Natural killer cell (primary cell): ENCODE data around the gene HPF1. TPM values are rescaled to one million over a fixed set of nuclear protein-coding genes. Genes with fewer than 3 reads are reported as not detected.
A peak's percentile ranks its signal among the peaks of the same experiment; 100 is the strongest.

Experiments used
- ATAC-seq, 3 donors: fragments of 150-1000 bp in 2 of 3; fragments of 200-7000 bp in 1 of 3; cut with Tn5 transposase; 1 replicate in 1 of 3; 2 replicates in 2 of 3; pipeline ENCODE4 v1.10.0; 2021; ENCODE audit warnings: mild to moderate bottlenecking in 2 of 3, moderate library complexity in 2 of 3
- DNase-seq, 2 donors: peaks; one replicate each; pipeline versions ENCODE4 v3.0.0 to v3.0.0-alpha.2; 2013 to 2021; ENCODE audit warnings: mixed read lengths in 1 of 2
- H3K27ac ChIP-seq: one replicate; pipeline ENCODE4 v1.5.1; 2013; ENCODE audit warnings: mild to moderate bottlenecking, low read length
- H3K27me3 ChIP-seq: one replicate; pipeline ENCODE4 v1.6.1; 2013; ENCODE audit warnings: low read length; ENCODE audit not compliant: control insufficient read depth, insufficient read depth
- H3K36me3 ChIP-seq: one replicate; pipeline ENCODE4 v1.6.1; 2013; ENCODE audit warnings: low read length; ENCODE audit not compliant: control insufficient read depth, insufficient read depth
- H3K4me1 ChIP-seq: one replicate; pipeline ENCODE4 v1.6.1; 2013; ENCODE audit warnings: low read length; ENCODE audit not compliant: control insufficient read depth, insufficient read depth
- H3K4me3 ChIP-seq: one replicate; pipeline ENCODE4 v1.5.1; 2013; ENCODE audit warnings: low read length
- H3K9me3 ChIP-seq: one replicate; pipeline ENCODE4 v1.6.1; 2013; ENCODE audit warnings: low read length; ENCODE audit not compliant: control insufficient read depth, insufficient read depth
- H3K27ac Mint-ChIP-seq, 2 donors: one replicate each; pipeline ENCODE4 v1.8.0; 2022; ENCODE audit warnings: mild to moderate bottlenecking in 2 of 2, mixed read lengths in 2 of 2, moderate library complexity in 1 of 2
- H3K27me3 Mint-ChIP-seq, 2 donors: one replicate each; pipeline ENCODE4 v1.8.0; 2022; ENCODE audit warnings: low read depth in 2 of 2, mixed read lengths in 2 of 2
- H3K36me3 Mint-ChIP-seq: one replicate; pipeline ENCODE4 v1.8.0; 2022; ENCODE audit warnings: mixed read lengths
- H3K4me1 Mint-ChIP-seq, 2 donors: one replicate each; pipeline ENCODE4 v1.8.0; 2022; ENCODE audit warnings: mixed read lengths in 2 of 2
- H3K4me3 Mint-ChIP-seq: one replicate; pipeline ENCODE4 v1.8.0; 2022; ENCODE audit warnings: mild to moderate bottlenecking, moderate library complexity, mixed read lengths
- H3K9me3 Mint-ChIP-seq, 2 donors: one replicate each; pipeline ENCODE4 v1.8.0; 2022; ENCODE audit warnings: mixed read lengths in 2 of 2
- WGBS: methylation state at CpG from one replicate; pipeline ENCODE4 v1.1.7; 2013; ENCODE audit warnings: missing lambda C conversion rate; ENCODE audit not compliant: insufficient coverage; 5-methylcytosine and 5-hydroxymethylcytosine counted together
- intact Hi-C: fragments of 100-400 bp; cut with micrococcal nuclease; formaldehyde crosslinking; loops from one replicate; pipeline ENCODE4 v1.14.2; 2022
- total RNA-seq, 4 donors: library from RNA; stranded (reverse); fragments of 120-200 nt in 1 of 4; gene quantifications; one replicate each; pipeline versions ENCODE4 v1.2.3 to v1.2.4, GENCODE V29; 2013 to 2022
- TF ChIP-seq, protein P1 (sequence below): fragments of 200-600 bp; IDR thresholded peaks from one replicate; pipeline ENCODE4 v1.8.0; 2022; ENCODE audit warnings: antibody characterized with exemption

HPF1 gene
- total RNA-seq, 3 donors from 2014 or later (not counting 1 experiment from before 2014, with no cell fraction given) = 12.9 to 16.1 (median 14.6) TPM

DNA sequence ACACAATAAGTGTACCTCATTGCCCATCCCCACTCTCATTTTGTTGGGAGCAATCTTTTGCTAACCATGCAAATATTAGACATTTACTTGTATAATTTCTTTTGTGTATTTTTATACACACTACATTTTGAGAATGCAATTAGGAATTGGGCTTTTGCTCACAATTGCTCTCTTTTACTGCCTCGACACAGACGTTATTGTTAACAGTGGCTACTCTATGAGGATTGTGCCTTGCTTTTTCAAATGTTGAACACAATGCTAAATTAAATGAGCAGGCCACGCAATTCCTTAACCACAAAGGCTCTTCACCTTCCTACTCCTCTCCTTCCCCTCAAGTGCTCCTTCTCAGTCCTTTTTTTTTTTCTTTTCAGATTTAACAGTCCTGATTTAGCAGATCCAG is 42.8 kb upstream of the HPF1 start:
- Histone ChIP-seq H3K27ac (no peak overlapping the region), H3K4me3 (no peak overlapping the region), H3K9me3 (no peaks in the 10 kb centered on the region), H3K4me1 (no peaks in the 10 kb centered on the region), H3K36me3 (no peaks in the 10 kb centered on the region), H3K27me3 (no peaks in the 10 kb centered on the region)
- no peak for DNase-seq
- 89% methylated on average over 3 of the region's 3 CpGs for WGBS
- no peak overlapping the region for H3K4me3 Mint-ChIP-seq
- intact Hi-C loops = no loop called here
- no peaks in the 10 kb centered on the region for H3K9me3 Mint-ChIP-seq
- no peak overlapping the region for H3K27ac Mint-ChIP-seq
- TF ChIP-seq, protein P1, sequence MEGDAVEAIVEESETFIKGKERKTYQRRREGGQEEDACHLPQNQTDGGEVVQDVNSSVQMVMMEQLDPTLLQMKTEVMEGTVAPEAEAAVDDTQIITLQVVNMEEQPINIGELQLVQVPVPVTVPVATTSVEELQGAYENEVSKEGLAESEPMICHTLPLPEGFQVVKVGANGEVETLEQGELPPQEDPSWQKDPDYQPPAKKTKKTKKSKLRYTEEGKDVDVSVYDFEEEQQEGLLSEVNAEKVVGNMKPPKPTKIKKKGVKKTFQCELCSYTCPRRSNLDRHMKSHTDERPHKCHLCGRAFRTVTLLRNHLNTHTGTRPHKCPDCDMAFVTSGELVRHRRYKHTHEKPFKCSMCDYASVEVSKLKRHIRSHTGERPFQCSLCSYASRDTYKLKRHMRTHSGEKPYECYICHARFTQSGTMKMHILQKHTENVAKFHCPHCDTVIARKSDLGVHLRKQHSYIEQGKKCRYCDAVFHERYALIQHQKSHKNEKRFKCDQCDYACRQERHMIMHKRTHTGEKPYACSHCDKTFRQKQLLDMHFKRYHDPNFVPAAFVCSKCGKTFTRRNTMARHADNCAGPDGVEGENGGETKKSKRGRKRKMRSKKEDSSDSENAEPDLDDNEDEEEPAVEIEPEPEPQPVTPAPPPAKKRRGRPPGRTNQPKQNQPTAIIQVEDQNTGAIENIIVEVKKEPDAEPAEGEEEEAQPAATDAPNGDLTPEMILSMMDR = no peak
- no peaks in the 10 kb centered on the region for H3K4me1 Mint-ChIP-seq
- no peaks in the 10 kb centered on the region for H3K36me3 Mint-ChIP-seq
- H3K27me3 Mint-ChIP-seq = peaks cover 9 to 30% of the 10 kb centered on the region in 2 donors
- no peak for ATAC-seq

DNA sequence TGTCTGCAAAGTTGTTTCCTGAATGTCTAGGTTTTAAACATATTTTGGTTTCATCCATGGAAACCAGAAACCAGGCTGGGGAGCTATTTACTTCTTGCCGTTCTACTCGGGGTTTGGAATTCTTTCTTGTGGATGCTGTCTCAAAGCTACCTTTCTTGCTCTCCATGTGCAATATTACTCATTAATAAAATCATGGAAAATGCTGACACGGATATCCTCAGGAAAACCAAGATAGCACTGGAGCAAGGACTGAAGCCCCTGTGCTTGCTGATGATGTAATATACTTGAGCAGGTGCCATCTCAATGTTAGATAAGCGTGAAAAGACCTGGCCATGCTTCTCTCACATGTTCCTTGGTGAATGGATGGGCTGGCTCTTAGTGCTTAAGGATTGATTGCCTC is 41.5 kb upstream of the HPF1 start:
- no peaks in the 10 kb centered on the region for H3K4me1 ChIP-seq
- H3K27me3 Mint-ChIP-seq = peaks cover 9 to 33% of the 10 kb centered on the region in 2 donors
- intact Hi-C loops = no loop called here

DNA sequence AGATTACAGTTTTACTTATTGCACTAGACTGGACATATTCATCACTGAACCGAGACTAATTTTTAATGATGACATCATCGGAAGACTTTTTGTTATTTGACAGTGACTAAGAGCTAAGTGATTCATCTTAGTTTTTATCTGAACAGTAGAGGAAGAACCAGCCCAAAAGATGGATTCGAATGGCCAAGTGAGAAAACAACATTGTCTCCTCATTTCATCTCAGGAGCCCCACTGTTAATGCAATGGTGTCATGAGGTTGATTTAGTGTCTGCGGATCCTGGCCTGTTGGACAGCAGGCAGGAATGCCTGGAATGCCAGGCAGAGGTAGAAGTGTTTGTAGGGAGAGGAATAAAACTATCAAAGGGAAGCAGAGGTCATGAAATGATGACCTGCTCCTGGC is 37.8 kb upstream of the HPF1 start:
- no peak for DNase-seq
- H3K4me1 Mint-ChIP-seq = peaks cover 7 to 10% of the 10 kb centered on the region in 2 donors
- H3K4me1 ChIP-seq = peaks cover 5% of the 10 kb centered on the region
- 54% methylated on average over 4 of the region's 4 CpGs for WGBS
- H3K36me3 Mint-ChIP-seq = no peaks in the 10 kb centered on the region
- intact Hi-C loops = no loop called here
- no peak overlapping the region for H3K27ac Mint-ChIP-seq
- peaks cover 3% of the 10 kb centered on the region for H3K27me3 ChIP-seq
- H3K9me3 Mint-ChIP-seq = no peaks in the 10 kb centered on the region
- H3K36me3 ChIP-seq = no peaks in the 10 kb centered on the region
- H3K9me3 ChIP-seq = no peaks in the 10 kb centered on the region
- ATAC-seq = no peak
- H3K27me3 Mint-ChIP-seq = peaks cover 24 to 57% of the 10 kb centered on the region in 2 donors
- TF ChIP-seq, protein P1 = no peak
- no peak overlapping the region for H3K27ac ChIP-seq
- H3K4me3 Mint-ChIP-seq = no peak overlapping the region
- no peak overlapping the region for H3K4me3 ChIP-seq

More for the DNA sequence above, 41.5 kb upstream of the HPF1 start:
- Mint-ChIP-seq H3K9me3 (no peaks in the 10 kb centered on the region), H3K4me3 (no peak overlapping the region), H3K4me1 (no peaks in the 10 kb centered on the region), H3K36me3 (no peaks in the 10 kb centered on the region), H3K27ac (no peak overlapping the region)
- Histone ChIP-seq H3K27me3 (no peaks in the 10 kb centered on the region), H3K36me3 (no peaks in the 10 kb centered on the region), H3K4me3 (no peak overlapping the region), H3K27ac (no peak overlapping the region), H3K9me3 (no peaks in the 10 kb centered on the region)
- DNase-seq = no peak
- WGBS = 88% methylated on average over 4 of the region's 4 CpGs
- TF ChIP-seq, protein P1 = no peak
- no peak for ATAC-seq

DNA sequence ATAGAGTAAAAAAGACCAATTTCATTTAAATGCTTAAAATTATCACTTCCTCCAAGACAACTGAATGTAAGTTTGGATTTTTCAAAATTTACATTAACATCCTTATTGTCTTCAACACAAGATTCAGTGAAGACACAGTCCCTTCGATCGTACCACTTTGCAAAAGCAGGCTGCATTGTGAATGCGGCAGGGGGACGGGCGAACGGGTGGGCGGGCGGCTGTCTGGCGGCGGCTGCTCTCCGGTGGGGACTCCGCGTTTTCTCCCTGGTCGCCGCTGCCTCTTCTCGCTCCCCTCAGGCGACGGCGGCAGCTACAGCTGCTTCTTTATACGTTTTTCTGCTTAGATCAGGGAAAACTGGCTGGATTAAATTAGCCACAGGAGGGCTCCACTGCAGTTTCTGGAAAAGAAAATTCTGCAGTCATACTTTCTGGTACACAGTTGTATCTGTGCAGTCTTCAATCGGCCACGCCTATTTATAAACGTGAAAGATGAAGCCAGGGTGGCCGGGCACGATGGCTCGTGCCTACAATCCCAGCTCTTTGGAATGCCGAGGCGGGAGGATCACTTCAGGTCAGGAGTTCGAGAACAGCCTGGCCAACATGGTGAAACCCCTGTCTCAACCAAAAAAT is 33.9 kb upstream of the HPF1 start:
- TF ChIP-seq, protein P1 = no peak
- H3K4me3 Mint-ChIP-seq = no peak overlapping the region
- no peak overlapping the region for H3K27ac Mint-ChIP-seq
- 13% methylated on average over 29 of the region's 29 CpGs for WGBS
- no peaks in the 10 kb centered on the region for H3K9me3 Mint-ChIP-seq
- H3K36me3 Mint-ChIP-seq = no peaks in the 10 kb centered on the region
- intact Hi-C loops = no loop called here
- peaks cover 11% of the 10 kb centered on the region for H3K27me3 ChIP-seq
- H3K9me3 ChIP-seq = no peaks in the 10 kb centered on the region
- ATAC-seq (peak in 2 of 3 donors; percentile 49 to 57), DNase-seq (peak in 1 of 2 donors; percentile 24)
- no peak overlapping the region for H3K4me3 ChIP-seq
- H3K27ac ChIP-seq = no peak overlapping the region
- H3K4me1 ChIP-seq = peaks cover 5% of the 10 kb centered on the region
- H3K27me3 Mint-ChIP-seq = peaks cover 55 to 72% of the 10 kb centered on the region in 2 donors
- H3K36me3 ChIP-seq = no peaks in the 10 kb centered on the region
- peaks cover 7 to 10% of the 10 kb centered on the region in 2 donors for H3K4me1 Mint-ChIP-seq
